SK-N-SH (cell line): ENCODE data around the gene DUS2. TPM values are rescaled to one million over a fixed set of nuclear protein-coding genes. Genes with fewer than 3 reads are reported as not detected.

ENCODE experiments used
- CTCF ChIA-PET: fragments of 300-600, 350-600 bp; formaldehyde crosslinking; extraction: SDS; loops from one replicate; lab custom pipeline; 2021; lab: Yijun Ruan, JAX
- POLR2A ChIA-PET: fragments of 350-600 bp; sonication (Branson Sonifier 250); formaldehyde crosslinking; extraction: SDS; loops from one replicate; lab custom pipeline; 2020; ENCODE audit warnings: antibody characterized with exemption, inconsistent platforms; lab: Yijun Ruan, JAX
- DNase-seq: peaks from one replicate; pipeline ENCODE4 v3.0.0; 2012
- H2AFZ ChIP-seq: fragments of 200-600 bp; sonication (generic); 2 replicates; pipeline ENCODE4 v1.8.1; 2016; ENCODE audit warnings: antibody characterized with exemption, mild to moderate bottlenecking, low read depth
- H3F3A ChIP-seq: fragments of 200-600 bp; sonication (generic); replicated peaks from 2 replicates; pipeline ENCODE3; 2016; ENCODE audit warnings: antibody characterized with exemption, mild to moderate bottlenecking; ENCODE audit not compliant: insufficient read depth
- H3K27ac ChIP-seq, 2 experiments: fragments of 200-500 bp in 1 of 2; fragments of 200-600 bp in 1 of 2; sonication (Bioruptor generic) in 1 of 2; sonication (generic), shearing (Covaris generic) in 1 of 2; 2 replicates each; pipeline versions ENCODE4 v1.5.1 to v1.6.1; 2014 to 2016; ENCODE audit warnings: low read depth in 2 of 2, inconsistent platforms in 1 of 2, low read length in 1 of 2, mild to moderate bottlenecking in 1 of 2, mixed read lengths in 1 of 2
- H3K27me3 ChIP-seq: fragments of 200-600 bp; sonication (generic), shearing (Covaris generic); 2 replicates; pipeline ENCODE4 v1.6.1; 2016; ENCODE audit warnings: mixed run types; ENCODE audit not compliant: insufficient read depth
- H3K36me3 ChIP-seq, 2 experiments: fragments of 200-500 bp in 1 of 2; fragments of 200-600 bp in 1 of 2; sonication (Bioruptor generic) in 1 of 2; sonication (generic) in 1 of 2; replicated peaks in 1 of 2; 2 replicates each; pipeline versions ENCODE3 to v1.5.1; 2014 to 2016; ENCODE audit warnings: low read length in 1 of 2, mild to moderate bottlenecking in 1 of 2; ENCODE audit not compliant: insufficient read depth in 2 of 2, control insufficient read depth in 1 of 2
- H3K4me1 ChIP-seq, 2 experiments: fragments of 200-500 bp in 1 of 2; fragments of 200-600 bp in 1 of 2; sonication (Bioruptor generic) in 1 of 2; sonication (generic), shearing (Covaris generic) in 1 of 2; 2 replicates each; pipeline versions ENCODE4 v1.5.1 to v1.6.1; 2014 to 2016; ENCODE audit warnings: low read depth in 1 of 2, low read length in 1 of 2, mixed run types in 1 of 2; ENCODE audit not compliant: insufficient read depth in 2 of 2, control insufficient read depth in 1 of 2
- H3K4me2 ChIP-seq: fragments of 200-600 bp; sonication (generic), shearing (Covaris generic); 2 replicates; pipeline ENCODE4 v1.6.1; 2017; ENCODE audit warnings: mixed run types
- H3K4me3 ChIP-seq, 2 experiments: fragments of 200-500 bp in 1 of 2; fragments of 200-600 bp in 1 of 2; sonication (Bioruptor generic) in 1 of 2; sonication (generic), shearing (Covaris generic) in 1 of 2; 2 replicates each; pipeline versions ENCODE4 v1.5.1 to v1.8.1; 2014 to 2016; ENCODE audit warnings: low read depth in 2 of 2, inconsistent platforms in 1 of 2, low read length in 1 of 2, mild to moderate bottlenecking in 1 of 2, mixed read lengths in 1 of 2, moderate library complexity in 1 of 2
- H3K79me2 ChIP-seq: fragments of 200-600 bp; sonication (generic); 2 replicates; pipeline ENCODE4 v1.8.1; 2017; ENCODE audit warnings: mild to moderate bottlenecking; ENCODE audit not compliant: insufficient read depth
- H3K9ac ChIP-seq: fragments of 200-600 bp; sonication (generic); 2 replicates; pipeline ENCODE4 v1.6.1; 2017; ENCODE audit warnings: mixed run types
- H3K9me2 ChIP-seq: fragments of 200-600 bp; sonication (generic); 2 replicates; pipeline ENCODE4 v1.6.1; 2017; ENCODE audit warnings: mixed run types
- H3K9me3 ChIP-seq: fragments of 200-600 bp; sonication (generic); 2 replicates; pipeline ENCODE4 v1.6.1; 2017; ENCODE audit warnings: mixed run types, mild to moderate bottlenecking, moderate library complexity
- H4K20me1 ChIP-seq: fragments of 200-600 bp; sonication (generic); 2 replicates; pipeline ENCODE4 v1.6.1; 2017; ENCODE audit warnings: mild to moderate bottlenecking, mixed run types; ENCODE audit not compliant: insufficient read depth
- CHD2 ChIP-seq: fragments of 150-350 bp; IDR thresholded peaks from 2 replicates; pipeline ENCODE4 v1.6.1; 2018; ENCODE audit warnings: low read length; ENCODE audit not compliant: partially characterized antibody
- EP300 ChIP-seq, 2 experiments: IDR thresholded peaks; 2 replicates each; pipeline versions ENCODE4 v1.4.0 to v1.6.1; 2012; ENCODE audit warnings: borderline replicate concordance in 1 of 2, low read depth in 1 of 2, low read length in 1 of 2
- EZH2phosphoT487 ChIP-seq: fragments of 200-600 bp; sonication (generic); IDR thresholded peaks from 2 replicates; pipeline ENCODE4 v1.6.1; 2017; ENCODE audit warnings: low read depth, mixed run types, mild to moderate bottlenecking, antibody characterized with exemption, moderate library complexity, borderline replicate concordance
- FOSL2 ChIP-seq: IDR thresholded peaks from 2 replicates; pipeline ENCODE4 v1.4.0; 2012; ENCODE audit warnings: low read depth, mild to moderate bottlenecking, moderate library complexity, borderline replicate concordance
- FOXJ3 ChIP-seq: sonication (generic); formaldehyde crosslinking; IDR thresholded peaks from 2 replicates; pipeline ENCODE4 v1.5.1; 2020; ENCODE audit warnings: mild to moderate bottlenecking, missing genetic modification reagents
- GABPA ChIP-seq: IDR thresholded peaks from 2 replicates; pipeline ENCODE4 v1.4.0; 2012; ENCODE audit warnings: low read depth, mild to moderate bottlenecking
- MEF2A ChIP-seq: IDR thresholded peaks from 2 replicates; pipeline ENCODE4 v1.4.0; 2012; ENCODE audit warnings: low read depth, borderline replicate concordance
- NFIC ChIP-seq: IDR thresholded peaks from 2 replicates; pipeline ENCODE4 v1.4.0; 2012; ENCODE audit warnings: borderline replicate concordance
- NRF1 ChIP-seq: IDR thresholded peaks from 2 replicates; pipeline ENCODE4 v1.6.1; 2012; ENCODE audit warnings: low read depth, mild to moderate bottlenecking, low read length
- RAD21 ChIP-seq: IDR thresholded peaks from 2 replicates; pipeline ENCODE4 v1.6.1; 2012; ENCODE audit warnings: mild to moderate bottlenecking, low read length
- REST ChIP-seq: IDR thresholded peaks from 2 replicates; pipeline ENCODE4 v1.6.1; 2012; ENCODE audit warnings: mild to moderate bottlenecking, low read depth, low read length, moderate library complexity
- SIN3A ChIP-seq: IDR thresholded peaks from 2 replicates; pipeline ENCODE4 v1.6.1; 2012; ENCODE audit warnings: low read depth, mild to moderate bottlenecking, low read length, moderate library complexity, borderline replicate concordance
- TAF1 ChIP-seq: IDR thresholded peaks from 2 replicates; pipeline ENCODE4 v1.6.1; 2012; ENCODE audit warnings: low read depth, mild to moderate bottlenecking, low read length, moderate library complexity, borderline replicate concordance
- TCF12 ChIP-seq: IDR thresholded peaks from 2 replicates; pipeline ENCODE4 v1.4.0; 2012
- USF2 ChIP-seq: fragments of 150-350 bp; IDR thresholded peaks from 2 replicates; pipeline ENCODE4 v1.6.1; 2017; ENCODE audit warnings: antibody characterized with exemption, low read length, low read depth, borderline replicate concordance
- WGBS: methylation state at CpG from one replicate; pipeline ENCODE4 v1.1.6; 2017; ENCODE audit warnings: low lambda C conversion rate; 5-methylcytosine and 5-hydroxymethylcytosine counted together
- polyA plus RNA-seq, 3 experiments: library from polyadenylated mRNA; depleted of rRNA; stranded (reverse); fragments of >200 nt; gene quantifications; 2 replicates each; pipeline ENCODE4 v1.2.3, GENCODE V29; 2012
- TF ChIP-seq, protein P1 (sequence below): fragments of 200-600 bp; sonication (generic); IDR thresholded peaks from 2 replicates; pipeline ENCODE4 v1.6.1; 2017; ENCODE audit warnings: antibody characterized with exemption, mild to moderate bottlenecking, moderate library complexity
- TF ChIP-seq, protein P2 (sequence below): IDR thresholded peaks from 2 replicates; pipeline ENCODE4 v1.4.0; 2012; ENCODE audit warnings: low read depth, borderline replicate concordance
- TF ChIP-seq, protein P3 (sequence below): IDR thresholded peaks from 2 replicates; pipeline ENCODE4; 2012

DUS2 gene
- polyA plus RNA-seq, 1 of the 3 experiments (the other 2 are of a cell fraction), result 16.1 TPM

- H3K36me3 ChIP-seq, result peaks cover 0 to 4% of the 10 kb centered on the region in 2 experiments
- no peaks in the 10 kb centered on the region for H3K27me3 ChIP-seq
- no peak overlapping the region for H3K9ac ChIP-seq
- H3K79me2 ChIP-seq, result peaks cover 97% of the 10 kb centered on the region
- no peak overlapping the region for H2AFZ ChIP-seq
- H3K4me3 ChIP-seq, result no peak overlapping the region
- no peaks in the 10 kb centered on the region for H3K9me3 ChIP-seq
- TF ChIP-seq, protein P1, sequence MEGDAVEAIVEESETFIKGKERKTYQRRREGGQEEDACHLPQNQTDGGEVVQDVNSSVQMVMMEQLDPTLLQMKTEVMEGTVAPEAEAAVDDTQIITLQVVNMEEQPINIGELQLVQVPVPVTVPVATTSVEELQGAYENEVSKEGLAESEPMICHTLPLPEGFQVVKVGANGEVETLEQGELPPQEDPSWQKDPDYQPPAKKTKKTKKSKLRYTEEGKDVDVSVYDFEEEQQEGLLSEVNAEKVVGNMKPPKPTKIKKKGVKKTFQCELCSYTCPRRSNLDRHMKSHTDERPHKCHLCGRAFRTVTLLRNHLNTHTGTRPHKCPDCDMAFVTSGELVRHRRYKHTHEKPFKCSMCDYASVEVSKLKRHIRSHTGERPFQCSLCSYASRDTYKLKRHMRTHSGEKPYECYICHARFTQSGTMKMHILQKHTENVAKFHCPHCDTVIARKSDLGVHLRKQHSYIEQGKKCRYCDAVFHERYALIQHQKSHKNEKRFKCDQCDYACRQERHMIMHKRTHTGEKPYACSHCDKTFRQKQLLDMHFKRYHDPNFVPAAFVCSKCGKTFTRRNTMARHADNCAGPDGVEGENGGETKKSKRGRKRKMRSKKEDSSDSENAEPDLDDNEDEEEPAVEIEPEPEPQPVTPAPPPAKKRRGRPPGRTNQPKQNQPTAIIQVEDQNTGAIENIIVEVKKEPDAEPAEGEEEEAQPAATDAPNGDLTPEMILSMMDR, result no peak
- no peak for TF ChIP-seq RAD21
- no peak for TF ChIP-seq USF2
- TF ChIP-seq MEF2A, result no peak
- no peak for TF ChIP-seq NRF1
- no peak for TF ChIP-seq TCF12
- TF ChIP-seq FOXJ3, result no peak
- TF ChIP-seq EP300 (IDR thresholded peaks at IDR 0.05; ENCODE audit: borderline replicate concordance in 1 of 2, low read depth in 1 of 2, low read length in 1 of 2), result no peak
- no peak for TF ChIP-seq CHD2
- no peak for TF ChIP-seq NFIC
- no peak for TF ChIP-seq SIN3A
- no peak for TF ChIP-seq GABPA
- no peak for TF ChIP-seq REST
- TF ChIP-seq, protein P2, sequence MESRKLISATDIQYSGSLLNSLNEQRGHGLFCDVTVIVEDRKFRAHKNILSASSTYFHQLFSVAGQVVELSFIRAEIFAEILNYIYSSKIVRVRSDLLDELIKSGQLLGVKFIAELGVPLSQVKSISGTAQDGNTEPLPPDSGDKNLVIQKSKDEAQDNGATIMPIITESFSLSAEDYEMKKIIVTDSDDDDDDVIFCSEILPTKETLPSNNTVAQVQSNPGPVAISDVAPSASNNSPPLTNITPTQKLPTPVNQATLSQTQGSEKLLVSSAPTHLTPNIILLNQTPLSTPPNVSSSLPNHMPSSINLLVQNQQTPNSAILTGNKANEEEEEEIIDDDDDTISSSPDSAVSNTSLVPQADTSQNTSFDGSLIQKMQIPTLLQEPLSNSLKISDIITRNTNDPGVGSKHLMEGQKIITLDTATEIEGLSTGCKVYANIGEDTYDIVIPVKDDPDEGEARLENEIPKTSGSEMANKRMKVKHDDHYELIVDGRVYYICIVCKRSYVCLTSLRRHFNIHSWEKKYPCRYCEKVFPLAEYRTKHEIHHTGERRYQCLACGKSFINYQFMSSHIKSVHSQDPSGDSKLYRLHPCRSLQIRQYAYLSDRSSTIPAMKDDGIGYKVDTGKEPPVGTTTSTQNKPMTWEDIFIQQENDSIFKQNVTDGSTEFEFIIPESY, result no peak
- no peak for TF ChIP-seq EZH2phosphoT487
- no peak for TF ChIP-seq TAF1
- TF ChIP-seq, protein P3, sequence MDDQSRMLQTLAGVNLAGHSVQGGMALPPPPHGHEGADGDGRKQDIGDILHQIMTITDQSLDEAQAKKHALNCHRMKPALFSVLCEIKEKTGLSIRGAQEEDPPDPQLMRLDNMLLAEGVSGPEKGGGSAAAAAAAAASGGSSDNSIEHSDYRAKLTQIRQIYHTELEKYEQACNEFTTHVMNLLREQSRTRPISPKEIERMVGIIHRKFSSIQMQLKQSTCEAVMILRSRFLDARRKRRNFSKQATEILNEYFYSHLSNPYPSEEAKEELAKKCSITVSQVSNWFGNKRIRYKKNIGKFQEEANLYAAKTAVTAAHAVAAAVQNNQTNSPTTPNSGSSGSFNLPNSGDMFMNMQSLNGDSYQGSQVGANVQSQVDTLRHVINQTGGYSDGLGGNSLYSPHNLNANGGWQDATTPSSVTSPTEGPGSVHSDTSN, result no peak
- no peak for TF ChIP-seq FOSL2
- H3K27ac ChIP-seq, result no peak overlapping the region
- H3K4me2 ChIP-seq, result no peak overlapping the region
- 93% methylated on average over 2 of the region's 2 CpGs for WGBS
- H4K20me1 ChIP-seq, result peaks cover 7% of the 10 kb centered on the region; the same call in 1 of the 2 replicates
- DNase-seq, result no peak
- CTCF ChIA-PET, result interaction anchor here (0.6 kb wide), 1 partner anchor 404 kb away, joined by 3 read pairs; no protein-coding TSS in a partner anchor
- H3K4me1 ChIP-seq, result peaks cover 6 to 24% of the 10 kb centered on the region in 2 experiments
- POLR2A ChIA-PET, result no interaction called here
- H3K9me2 ChIP-seq, result no peaks in the 10 kb centered on the region
- H3F3A ChIP-seq, result peaks cover 17% of the 10 kb centered on the region
Measured at GRCh38 chr16:68096491-68096890, 73.4 kb downstream of the DUS2 start.
